ENCODE results near the gene NPR2.

NPR2 gene

GRCh38 chr9:35813434-35814105 lies 22.2 kb downstream of the NPR2 start:
- H3K79me1 ChIP-seq (replicated peaks; ENCODE audit: low read length, poor library complexity, severe bottlenecking), result peaks cover 9% of the 10 kb centered on the region
- H3K4me3 ChIP-seq (ENCODE audit: insufficient read depth in 1 of 2, low read depth in 1 of 2, low read length in 2 of 2), result peak overlapping the region in 1 of 2 experiments; percentile 90
- no peak overlapping the region for H2BK12ac ChIP-seq (ENCODE audit: low read length in 2 of 2)
- peak overlapping the region; percentile 65 for H4K8ac ChIP-seq (ENCODE audit: low read length)
- no peak overlapping the region for H2BK120ac ChIP-seq (ENCODE audit: low read depth, low read length)
- H2BK15ac ChIP-seq (ENCODE audit: low read depth, poor library complexity, severe bottlenecking), result no peak overlapping the region
- DNase-seq, result peak; percentile 49
- peaks cover 13% of the 10 kb centered on the region for H3K4me1 ChIP-seq (ENCODE audit: control insufficient read depth, insufficient read depth, low read depth, low read length)
- H3K4me2 ChIP-seq (ENCODE audit: low read length, poor library complexity, severe bottlenecking), result no peak overlapping the region
- H2BK5ac ChIP-seq (ENCODE audit: low read depth, low read length, poor library complexity, severe bottlenecking), result no peak overlapping the region
- WGBS, result 76% methylated on average over 7 of the region's 10 CpGs
- H3K18ac ChIP-seq (ENCODE audit: low read depth in 1 of 2, low read length in 2 of 2), result no peak overlapping the region
- peak overlapping the region; percentile 42 for H2AK5ac ChIP-seq (ENCODE audit: low read length, severe bottlenecking)
- peak overlapping the region; percentile 86 for H3K9ac ChIP-seq (ENCODE audit: low read length)
- H3K9me3 ChIP-seq (ENCODE audit: control insufficient read depth, low read length), result no peaks in the 10 kb centered on the region
- no peak overlapping the region for H4K91ac ChIP-seq (ENCODE audit: low read length)
- no peak overlapping the region for H3K27ac ChIP-seq (ENCODE audit: low read length, poor library complexity, severe bottlenecking)
- H3K23ac ChIP-seq (ENCODE audit: low read length in 2 of 2), result no peak overlapping the region
- peak overlapping the region in 1 of 2 experiments; percentile 35 for H3K4ac ChIP-seq (ENCODE audit: low read depth in 1 of 2, low read length in 2 of 2)
- H3K36me3 ChIP-seq (ENCODE audit: control insufficient read depth in 1 of 2, insufficient read depth in 2 of 2, low read depth in 1 of 2, low read length in 2 of 2), result peaks cover 17 to 20% of the 10 kb centered on the region in 2 experiments
- no peak overlapping the region for H3K14ac ChIP-seq (ENCODE audit: low read length in 2 of 2)
- H3K27me3 ChIP-seq (ENCODE audit: control insufficient read depth in 1 of 2, insufficient read depth in 1 of 2, low read length in 2 of 2), result peaks cover 0 to 12% of the 10 kb centered on the region in 2 experiments
- H2AFZ ChIP-seq (ENCODE audit: low read depth, low read length), result no peak overlapping the region

GRCh38 chr9:35814106-35814840 lies 22.9 kb downstream of the NPR2 start:
- peak overlapping the region; percentile 93 for H4K8ac ChIP-seq (ENCODE audit: low read length)
- peak overlapping the region; percentile 25 for H2AK5ac ChIP-seq (ENCODE audit: low read length, severe bottlenecking)
- peak overlapping the region in 1 of 2 experiments; percentile 98 for H3K14ac ChIP-seq (ENCODE audit: low read length in 2 of 2)
- H3K4me1 ChIP-seq (ENCODE audit: control insufficient read depth, insufficient read depth, low read depth, low read length), result peaks cover 13% of the 10 kb centered on the region
- peaks cover 9% of the 10 kb centered on the region for H3K79me1 ChIP-seq (replicated peaks; ENCODE audit: low read length, poor library complexity, severe bottlenecking)
- H3K4me2 ChIP-seq (ENCODE audit: low read length, poor library complexity, severe bottlenecking), result peak overlapping the region; percentile 82
- peak overlapping the region; percentile 81 for H2BK5ac ChIP-seq (ENCODE audit: low read depth, low read length, poor library complexity, severe bottlenecking)
- H3K9me3 ChIP-seq (ENCODE audit: control insufficient read depth, low read length), result no peaks in the 10 kb centered on the region
- peak overlapping the region; percentile 86 to 98 for H3K18ac ChIP-seq (ENCODE audit: low read depth in 1 of 2, low read length in 2 of 2)
- peak overlapping the region; percentile 91 for H4K91ac ChIP-seq (ENCODE audit: low read length)
- H3K27me3 ChIP-seq (ENCODE audit: control insufficient read depth in 1 of 2, insufficient read depth in 1 of 2, low read length in 2 of 2), result peaks cover 0 to 12% of the 10 kb centered on the region in 2 experiments
- peak overlapping the region in 1 of 2 experiments; percentile 81 for H3K23ac ChIP-seq (ENCODE audit: low read length in 2 of 2)
- peak overlapping the region; percentile 15 for H2BK15ac ChIP-seq (ENCODE audit: low read depth, poor library complexity, severe bottlenecking)
- peaks cover 10 to 13% of the 10 kb centered on the region in 2 experiments for H3K36me3 ChIP-seq (ENCODE audit: control insufficient read depth in 1 of 2, insufficient read depth in 2 of 2, low read depth in 1 of 2, low read length in 2 of 2)
- peak overlapping the region; percentile 86 for H3K9ac ChIP-seq (ENCODE audit: low read length)
- H2AFZ ChIP-seq (ENCODE audit: low read depth, low read length), result peak overlapping the region; percentile 66
- H3K27ac ChIP-seq (ENCODE audit: low read length, poor library complexity, severe bottlenecking), result peak overlapping the region; percentile 80
- WGBS, result 11% methylated on average over 25 of the region's 29 CpGs
- H2BK12ac ChIP-seq (ENCODE audit: low read length in 2 of 2), result no peak overlapping the region
- peak overlapping the region; percentile 76 to 91 for H3K4ac ChIP-seq (ENCODE audit: low read depth in 1 of 2, low read length in 2 of 2)
- H3K4me3 ChIP-seq (ENCODE audit: insufficient read depth in 1 of 2, low read depth in 1 of 2, low read length in 2 of 2), result peak overlapping the region; percentile 90 to 93
- peak; percentile 75 for DNase-seq
- peak overlapping the region; percentile 84 for H2BK120ac ChIP-seq (ENCODE audit: low read depth, low read length)

GRCh38 chr9:35814841-35815543 lies 23.6 kb downstream of the NPR2 start, which contains the start of gene HINT2:
TSS of gene HINT2 (minus strand) at chr9:35815042. CDS start at chr9:35814979, 63 bp downstream.
- Histone ChIP-seq H4K91ac (ENCODE audit: low read length) (peak within 1 kb of the TSS; percentile 91), H4K8ac (ENCODE audit: low read length) (peak within 1 kb of the TSS; percentile 93), H3K14ac (ENCODE audit: low read length in 2 of 2) (peak within 1 kb of the TSS in 1 of 2 experiments; percentile 98), H2BK120ac (ENCODE audit: low read depth, low read length) (peak within 1 kb of the TSS; percentile 84), H3K9ac (ENCODE audit: low read length) (peak within 1 kb of the TSS; percentile 86), H3K4me3 (ENCODE audit: insufficient read depth in 1 of 2, low read depth in 1 of 2, low read length in 2 of 2) (peak within 1 kb of the TSS; percentile 90 to 93), H3K27me3 (ENCODE audit: control insufficient read depth in 1 of 2, insufficient read depth in 1 of 2, low read length in 2 of 2) (peaks cover 0 to 12% of the 10 kb centered on the region in 2 experiments), H3K9me3 (ENCODE audit: control insufficient read depth, low read length) (no peaks in the 10 kb centered on the region), H3K36me3 (ENCODE audit: control insufficient read depth in 1 of 2, insufficient read depth in 2 of 2, low read depth in 1 of 2, low read length in 2 of 2) (peaks cover 3 to 9% of the 10 kb centered on the region in 2 experiments), H3K79me1 (replicated peaks; ENCODE audit: low read length, poor library complexity, severe bottlenecking) (peaks cover 9% of the 10 kb centered on the region), H3K4ac (ENCODE audit: low read depth in 1 of 2, low read length in 2 of 2) (peak within 1 kb of the TSS; percentile 76 to 91), H3K18ac (ENCODE audit: low read depth in 1 of 2, low read length in 2 of 2) (peak within 1 kb of the TSS; percentile 86 to 98), H2BK5ac (ENCODE audit: low read depth, low read length, poor library complexity, severe bottlenecking) (peak within 1 kb of the TSS; percentile 81), H3K4me1 (ENCODE audit: control insufficient read depth, insufficient read depth, low read depth, low read length) (peaks cover 13% of the 10 kb centered on the region), H2AK5ac (ENCODE audit: low read length, severe bottlenecking) (peak within 1 kb of the TSS; percentile 25), H2BK15ac (ENCODE audit: low read depth, poor library complexity, severe bottlenecking) (peak within 1 kb of the TSS; percentile 15), H3K27ac (ENCODE audit: low read length, poor library complexity, severe bottlenecking) (peak within 1 kb of the TSS; percentile 80), H3K23ac (ENCODE audit: low read length in 2 of 2) (peak within 1 kb of the TSS in 1 of 2 experiments; percentile 81), H3K4me2 (ENCODE audit: low read length, poor library complexity, severe bottlenecking) (peak within 1 kb of the TSS; percentile 82), H2AFZ (ENCODE audit: low read depth, low read length) (peak within 1 kb of the TSS; percentile 66), H2BK12ac (ENCODE audit: low read length in 2 of 2) (no peak within 1 kb of the TSS)
- DNase-seq, result peak; percentile 100
- WGBS, result under 1% methylated on average over 44 of the region's 52 CpGs
